ENCODE data around the gene PGM5.
A peak's percentile ranks its signal among the peaks of the same experiment; 100 is the strongest.

Gene PGM5

GRCh38 chr9:68443624-68444023, 87.2 kb downstream of the PGM5 start:
- no peak for DNase-seq

GRCh38 chr9:68446836-68447235, 90.4 kb downstream of the PGM5 start:
- DNase-seq, result no peak

- no peak for DNase-seq
These were observed 91.2 kb downstream of the PGM5 start for GRCh38 chr9:68447611-68448010.

GRCh38 chr9:68454579-68455334, 98.3 kb downstream of the PGM5 start:
- no peak for DNase-seq

- DNase-seq, result no peak
These were observed 99.0 kb downstream of the PGM5 start for GRCh38 chr9:68455451-68455850.

- no peak for DNase-seq
These were observed 101.4 kb downstream of the PGM5 start for GRCh38 chr9:68457803-68458202.

DNA sequence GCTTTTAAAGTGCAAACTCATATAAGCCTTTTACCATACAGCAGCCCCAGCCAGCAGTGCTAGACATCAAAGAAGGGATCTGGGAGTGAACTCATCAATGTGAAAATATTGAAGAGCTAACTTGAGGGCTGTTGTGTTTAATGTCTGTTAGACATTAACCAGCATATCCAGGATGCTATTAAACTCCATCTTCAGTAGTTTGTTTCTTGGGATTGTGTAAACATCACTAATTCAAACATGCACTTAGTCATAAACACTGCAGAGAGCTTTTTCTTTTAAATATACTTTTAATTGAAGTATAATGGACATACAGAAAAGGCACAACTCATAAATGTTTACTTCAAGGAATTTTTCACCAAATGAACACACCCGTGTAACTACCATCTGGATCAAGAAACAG, 102.5 kb downstream of the PGM5 start:
- no peak for DNase-seq

- no peak for DNase-seq
These were observed 105.8 kb downstream of the PGM5 start for GRCh38 chr9:68462105-68462775.

GRCh38 chr9:68470067-68470466, 113.7 kb downstream of the PGM5 start:
- no peak for DNase-seq

GRCh38 chr9:68470634-68471033, 114.2 kb downstream of the PGM5 start:
- DNase-seq, result no peak

DNA sequence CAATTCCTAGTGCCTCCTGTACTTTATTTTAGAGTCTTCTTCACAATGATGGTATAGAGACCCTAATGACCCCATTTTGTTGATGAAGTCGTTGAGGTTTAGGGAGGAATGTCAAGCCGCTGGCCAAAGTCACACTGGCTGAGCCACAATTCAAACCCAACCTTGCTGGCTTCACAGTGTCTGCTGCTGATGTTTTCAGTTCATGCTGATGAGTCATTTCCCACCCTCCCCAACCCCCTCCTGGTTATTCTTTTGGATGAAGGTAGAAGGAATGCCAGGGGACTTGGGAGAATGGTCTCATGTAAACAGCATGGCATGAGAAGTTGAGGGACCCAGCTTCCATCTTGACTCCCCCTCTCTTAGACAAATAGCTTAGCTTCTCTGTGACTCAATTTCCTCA, 115.7 kb downstream of the PGM5 start:
- DNase-seq, result no peak

- peak; percentile 29 to 60 (median 55) for DNase-seq
These were observed 117.4 kb downstream of the PGM5 start for GRCh38 chr9:68473790-68474189.

DNA sequence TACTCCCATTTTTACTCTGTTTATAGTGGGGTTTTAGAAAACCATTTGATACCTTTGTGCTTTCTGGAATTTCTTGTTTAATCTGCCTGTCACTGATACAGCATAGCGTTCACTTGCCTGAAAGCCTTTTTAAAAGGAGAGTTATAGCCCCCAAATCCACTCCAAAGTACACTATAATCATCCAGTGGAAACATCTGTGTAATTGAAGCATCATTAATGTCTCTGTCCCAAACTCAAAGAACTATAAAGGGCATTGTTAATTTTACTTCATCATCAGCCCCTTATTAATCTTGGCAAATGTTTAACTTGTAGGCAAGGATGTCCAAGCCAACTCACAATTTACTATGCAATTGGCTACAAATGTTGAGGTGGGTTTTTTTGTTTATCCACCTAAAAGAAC, 120.0 kb downstream of the PGM5 start:
- no peak for DNase-seq

- DNase-seq, result no peak
These were observed 120.4 kb downstream of the PGM5 start for GRCh38 chr9:68476847-68477246.

GRCh38 chr9:68480807-68481206, 124.4 kb downstream of the PGM5 start:
- DNase-seq, result no peak

DNA sequence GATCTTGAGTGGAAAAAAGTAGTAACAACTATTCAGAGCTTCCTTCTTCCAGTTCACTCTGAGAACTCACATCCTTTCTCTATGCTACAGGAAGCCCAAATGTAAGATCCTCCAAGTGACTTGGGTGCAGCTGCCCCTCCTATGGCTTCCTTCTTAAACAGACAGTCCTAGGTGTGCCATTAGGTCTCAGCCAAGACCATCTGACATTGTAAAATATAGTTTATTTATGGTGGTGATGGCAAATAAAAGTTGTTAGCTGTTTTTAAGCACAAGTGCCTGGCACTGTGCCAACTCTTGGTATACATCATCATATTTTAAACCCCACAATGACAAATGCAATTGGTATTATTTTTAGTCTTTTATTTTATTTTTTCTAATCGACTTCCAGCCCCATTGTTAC, 126.1 kb downstream of the PGM5 start:
- peak in 1 of 4 experiments; percentile 4 for DNase-seq

DNA sequence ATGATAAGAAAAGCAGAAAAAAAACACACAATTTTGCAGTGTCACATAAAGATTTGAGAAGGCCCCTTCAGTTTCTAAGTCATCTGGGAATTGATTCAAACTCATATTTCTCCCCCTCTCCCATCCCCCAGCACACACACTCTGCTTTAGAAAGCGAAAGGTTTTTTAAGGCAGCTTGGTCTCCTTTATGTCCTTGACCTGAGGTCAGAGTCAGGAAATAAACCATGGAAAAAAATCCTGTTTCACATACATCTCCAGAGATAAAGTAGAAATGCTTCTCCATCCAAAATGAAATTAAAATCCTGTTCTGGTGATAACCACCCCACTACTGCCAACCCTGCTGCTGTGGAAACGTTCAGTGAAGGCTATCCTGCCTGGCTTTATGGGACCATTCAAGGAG, 131.7 kb downstream of the PGM5 start:
- no peak for DNase-seq

DNA sequence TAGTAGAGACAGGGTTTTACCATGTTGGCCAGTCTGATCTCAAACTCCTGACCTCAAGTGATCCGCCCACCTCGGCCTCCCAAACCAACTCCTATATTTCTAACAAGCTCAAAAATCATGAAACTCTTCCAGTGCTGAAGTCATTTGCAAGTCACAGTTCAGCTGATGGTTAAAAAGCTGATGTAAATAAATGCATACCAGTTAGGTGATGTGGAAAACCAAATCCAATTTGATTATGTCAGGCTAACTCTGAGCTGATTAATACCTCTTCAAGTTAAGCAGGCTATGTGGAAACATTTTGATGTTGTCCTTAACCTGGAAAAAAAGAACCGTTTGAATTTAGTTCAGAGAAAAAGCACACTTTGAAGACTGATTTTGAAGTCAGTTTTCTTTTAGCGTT, 133.2 kb downstream of the PGM5 start:
- no peak for DNase-seq

DNA sequence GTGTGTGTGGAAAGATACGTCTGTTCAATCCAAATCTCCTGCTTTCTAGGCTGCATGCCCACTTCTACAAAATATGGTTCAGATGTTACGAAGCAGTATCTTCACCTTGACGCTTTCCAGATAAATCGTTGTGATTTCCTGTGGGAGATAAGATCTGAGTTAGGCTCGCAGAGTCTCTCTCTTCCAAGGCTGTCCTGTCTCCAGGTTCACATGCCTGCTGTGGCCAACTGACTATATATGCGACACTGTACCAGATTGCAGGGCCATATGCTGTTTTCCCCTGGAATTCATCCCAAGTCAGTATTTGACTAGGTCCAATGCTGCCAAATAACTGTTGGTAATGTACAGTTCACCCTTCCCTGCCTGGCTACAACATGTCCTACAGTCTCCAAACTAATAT, 136.4 kb downstream of the PGM5 start:
- DNase-seq, result no peak

GRCh38 chr9:68493541-68493940, 137.1 kb downstream of the PGM5 start:
- DNase-seq, result no peak

DNA sequence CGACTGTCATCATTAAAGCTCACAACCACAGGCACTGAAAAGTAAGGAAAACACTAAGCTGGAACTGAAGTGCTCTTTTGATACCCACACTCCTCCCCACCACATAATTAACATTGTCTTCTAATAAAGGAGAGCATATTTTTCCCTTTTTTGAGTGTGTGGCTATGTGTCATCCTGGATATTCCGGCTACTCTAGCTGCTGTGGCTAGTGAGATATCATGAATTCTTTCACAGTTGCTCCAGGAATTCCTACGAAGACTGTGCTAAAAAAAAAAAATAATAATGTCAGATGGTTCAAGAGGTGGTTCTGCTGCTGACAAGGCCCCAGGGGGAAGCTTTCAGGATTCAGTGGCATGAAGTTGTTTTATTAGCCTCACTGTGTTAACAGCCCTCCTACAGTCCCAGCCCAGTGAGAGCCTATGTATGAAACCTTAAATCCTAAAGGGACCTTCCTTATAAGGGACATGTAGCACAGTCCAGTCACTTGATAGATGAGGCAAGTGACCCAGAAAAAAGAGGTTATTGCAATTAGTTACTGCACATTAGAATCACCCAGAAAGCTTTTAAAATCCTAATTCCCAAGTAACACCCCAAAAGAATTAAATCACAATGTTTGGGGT, 137.7 kb downstream of the PGM5 start:
- DNase-seq, result no peak

DNA sequence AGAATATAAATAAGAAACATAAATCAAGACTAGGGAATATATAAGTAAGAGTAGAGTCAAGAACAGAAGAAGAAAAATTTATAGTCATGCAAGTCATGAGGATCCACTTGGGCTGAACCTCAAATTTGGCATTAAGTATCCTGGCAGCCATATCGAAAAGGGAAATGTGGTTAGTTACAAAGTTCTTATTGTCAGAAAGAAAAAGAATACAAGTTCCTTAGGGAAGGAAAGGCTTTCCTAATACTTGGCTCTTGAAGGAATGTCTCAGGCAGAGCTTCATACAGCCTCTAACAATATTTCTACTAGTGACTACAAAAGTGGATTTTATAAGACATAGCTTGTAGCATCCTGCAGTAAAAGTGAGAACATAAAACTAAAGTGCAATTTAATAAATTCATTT, 138.8 kb downstream of the PGM5 start:
- DNase-seq, result no peak

GRCh38 chr9:68496356-68496755, 139.9 kb downstream of the PGM5 start:
- no peak for DNase-seq

GRCh38 chr9:68497629-68498028, 141.2 kb downstream of the PGM5 start:
- no peak for DNase-seq
